GM12878 (cell line): ENCODE results near the gene HORMAD2. TPM values are rescaled to one million over a fixed set of nuclear protein-coding genes. Genes with fewer than 3 reads are reported as not detected.

Source experiments
- ATAC-seq: fragments of 200-7000 bp; cut with Tn5 transposase; 3 replicates; pipeline ENCODE4 v1.9.1; 2020; ENCODE audit warnings: mild to moderate bottlenecking, moderate library complexity
- BruUV-seq: library from RNA; stranded (reverse); fragments of 400-500 nt; replicated peaks from 2 replicates; lab custom pipeline; 2021; lab: Mats Ljungman, UMichigan
- CTCF ChIA-PET: fragments of 300-600 bp; sonication (Branson Sonifier 250); formaldehyde crosslinking; extraction: SDS; loops from one replicate; lab custom pipeline; 2021; ENCODE audit warnings: inconsistent platforms; lab: Yijun Ruan, JAX
- POLR2A ChIA-PET: fragments of 350-600 bp; formaldehyde crosslinking; extraction: SDS; loops from one replicate; lab custom pipeline; 2021; ENCODE audit warnings: inconsistent platforms; lab: Charles Lee
- RAD21 ChIA-PET: fragments of 300-600 bp; sonication (Branson Sonifier 250); formaldehyde crosslinking; loops from one replicate; lab custom pipeline; 2023; ENCODE audit warnings: antibody characterized with exemption; ENCODE audit not compliant: unreplicated experiment; lab: Charles Lee
- SMC1A ChIA-PET: fragments of 300-600 bp; sonication (Branson Sonifier 250); formaldehyde crosslinking; loops from one replicate; lab custom pipeline; 2023; ENCODE audit not compliant: unreplicated experiment, uncharacterized antibody; lab: Charles Lee
- DNase-seq: peaks from one replicate; pipeline ENCODE4 v3.0.0-alpha.2; 2011; ENCODE audit warnings: low read depth, low spot score
- FAIRE-seq: peaks from 3 replicates; lab custom pipeline; 2011; peaks lifted over from hg19 to GRCh38; lab: Jason Lieb, UNC
- H2AFZ ChIP-seq: 2 replicates; pipeline ENCODE4 v1.6.0; 2011; ENCODE audit warnings: low read depth, low read length, control low read depth; ENCODE audit not compliant: control insufficient read depth
- H3K27ac ChIP-seq: 2 replicates; pipeline ENCODE4 v1.5.1; 2011; ENCODE audit warnings: control low read depth; ENCODE audit not compliant: control insufficient read depth, insufficient read depth
- H3K27me3 ChIP-seq, 2 experiments: replicated peaks in 1 of 2; 2 replicates each; pipeline versions ENCODE4 v1.6.0 to v1.6.1; 2011; ENCODE audit warnings: low read length in 1 of 2; ENCODE audit not compliant: control insufficient read depth in 2 of 2, insufficient read depth in 2 of 2
- H3K36me3 ChIP-seq, 2 experiments: 2 replicates each; pipeline ENCODE4 v1.5.1; 2011; ENCODE audit warnings: low read length in 1 of 2; ENCODE audit not compliant: control insufficient read depth in 2 of 2, insufficient read depth in 2 of 2
- H3K4me1 ChIP-seq: 2 replicates; pipeline ENCODE4 v1.6.1; 2011; ENCODE audit warnings: mild to moderate bottlenecking, low read length, moderate library complexity, mixed read lengths; ENCODE audit not compliant: control insufficient read depth, insufficient read depth
- H3K4me2 ChIP-seq: 2 replicates; pipeline ENCODE4 v1.6.0; 2011; ENCODE audit warnings: control low read depth; ENCODE audit not compliant: control insufficient read depth, insufficient read depth
- H3K4me3 ChIP-seq: fragments of 200-600 bp; sonication (generic); 2 replicates; pipeline ENCODE4 v1.5.1; 2016
- H3K79me2 ChIP-seq: 2 replicates; pipeline ENCODE4 v1.6.0; 2011; ENCODE audit warnings: low read length; ENCODE audit not compliant: control insufficient read depth, insufficient read depth
- H3K9ac ChIP-seq: 2 replicates; pipeline ENCODE4 v1.8.0; 2011; ENCODE audit warnings: low read length, control low read depth, mixed read lengths; ENCODE audit not compliant: control insufficient read depth, insufficient read depth
- H3K9me3 ChIP-seq: replicated peaks from 3 replicates; pipeline ENCODE4 v1.5.1; 2011; ENCODE audit warnings: mild to moderate bottlenecking, low read length; ENCODE audit not compliant: control insufficient read depth, insufficient read depth
- H4K20me1 ChIP-seq: 2 replicates; pipeline ENCODE4 v1.6.0; 2011; ENCODE audit not compliant: control insufficient read depth, insufficient read depth
- ASH2L ChIP-seq: fragments of 300-600, 200-600 bp; sonication (generic); IDR thresholded peaks from 2 replicates; pipeline ENCODE4 v1.6.1; 2017; ENCODE audit warnings: low read depth, mild to moderate bottlenecking, borderline replicate concordance
- BCL11A ChIP-seq: IDR thresholded peaks from 2 replicates; pipeline ENCODE4 v1.6.1; 2011; ENCODE audit warnings: low read depth, low read length
- BRCA1 ChIP-seq: IDR thresholded peaks from 2 replicates; pipeline ENCODE4 v1.6.1; 2011; ENCODE audit warnings: low read depth, low read length, improper control_type of control experiment
- CBFB ChIP-seq: IDR thresholded peaks from 2 replicates; pipeline ENCODE4 v1.6.1; 2016; ENCODE audit warnings: antibody characterized with exemption, low read depth
- ETV6 ChIP-seq, 2 experiments: fragments of 450-650 bp in 1 of 2; IDR thresholded peaks in 1 of 2; conservative IDR thresholded peaks in 1 of 2; 2 replicates each; pipeline ENCODE4 v1.6.1; 2014; ENCODE audit warnings: antibody characterized with exemption in 1 of 2, borderline replicate concordance in 1 of 2, low read depth in 1 of 2, mild to moderate bottlenecking in 1 of 2, moderate library complexity in 1 of 2
- HDAC6 ChIP-seq: fragments of 200-600 bp; sonication (generic); IDR thresholded peaks from one replicate; pipeline ENCODE4 v1.8.0; 2017; ENCODE audit warnings: antibody characterized with exemption; ENCODE audit not compliant: unreplicated experiment
- KDM1A ChIP-seq: fragments of 200-600 bp; sonication (generic); IDR thresholded peaks from 2 replicates; pipeline ENCODE4 v1.6.1; 2016; ENCODE audit warnings: borderline replicate concordance
- LARP7 ChIP-seq: fragments of 450-650 bp; IDR thresholded peaks from 2 replicates; pipeline ENCODE4 v1.6.1; 2017; ENCODE audit warnings: mild to moderate bottlenecking
- NKRF ChIP-seq: fragments of 450-650 bp; conservative IDR thresholded peaks from 2 replicates; pipeline ENCODE4 v1.6.1; 2017; ENCODE audit warnings: mild to moderate bottlenecking, moderate library complexity
- NR2F1 ChIP-seq: fragments of 450-650 bp; conservative IDR thresholded peaks from 2 replicates; pipeline ENCODE4 v1.6.1; 2017; ENCODE audit warnings: mild to moderate bottlenecking
- RELA ChIP-seq: fragments of 450-650 bp; IDR thresholded peaks from 2 replicates; pipeline ENCODE4 v1.8.0; 2014; ENCODE audit warnings: borderline replicate concordance; ENCODE audit not compliant: partially characterized antibody
- SIN3A ChIP-seq: IDR thresholded peaks from 2 replicates; pipeline ENCODE4 v1.6.1; 2012; ENCODE audit warnings: low read depth, low read length, improper control_type of control experiment
- SMARCA5 ChIP-seq: fragments of 450-650 bp; IDR thresholded peaks from 2 replicates; pipeline ENCODE4 v1.6.1; 2017; ENCODE audit warnings: mild to moderate bottlenecking
- SPI1 ChIP-seq: IDR thresholded peaks from 2 replicates; pipeline ENCODE4 v1.6.1; 2011; ENCODE audit warnings: low read depth, mild to moderate bottlenecking, low read length, moderate library complexity, borderline replicate concordance; ENCODE audit not compliant: insufficient read depth
- SUZ12 ChIP-seq: fragments of 200-600 bp; sonication (generic); IDR thresholded peaks from one replicate; pipeline ENCODE4 v1.6.1; 2018; ENCODE audit warnings: antibody characterized with exemption, mild to moderate bottlenecking; ENCODE audit not compliant: unreplicated experiment
- ZBTB33 ChIP-seq: fragments of 450-650 bp; IDR thresholded peaks from 2 replicates; pipeline ENCODE4 v1.6.1; 2017; ENCODE audit warnings: mild to moderate bottlenecking
- ZBTB40 ChIP-seq: fragments of 450-650 bp; IDR thresholded peaks from 2 replicates; pipeline ENCODE4 v1.6.1; 2016; ENCODE audit warnings: mild to moderate bottlenecking, moderate library complexity, borderline replicate concordance
- in situ Hi-C: fragments of 300-500 bp; cut with MboI; formaldehyde crosslinking; loops from 9 replicates; pipeline ENCODE4 v1.14.3; 2018; ENCODE audit warnings: mixed read lengths
- intact Hi-C: fragments of 100-400 bp; cut with micrococcal nuclease; formaldehyde crosslinking; loops from one replicate; pipeline ENCODE4 v1.14.2; 2022; ENCODE audit not compliant: unreplicated experiment
- polyA plus RNA-seq, 11 experiments: library from polyadenylated mRNA; depleted of rRNA in 4 of 11; unstranded in 6 of 11; stranded (reverse) in 5 of 11; fragments of >200 nt; fragmentation: Nextera tagmentation in 4 of 11; fragmentation: Illumina TruSeq in 1 of 11; extraction: Ambion mirVana in 4 of 11; extraction: Trizol in 1 of 11; gene quantifications; 1 replicate in 1 of 11; 2 replicates in 10 of 11; pipeline versions ENCODE4 v1.2.1 to v1.2.3, GENCODE V29; 2011 to 2016; ENCODE audit warnings: inconsistent platforms in 2 of 11, missing spikeins in 2 of 11, low read depth in 1 of 11
- total RNA-seq, 4 experiments: library from RNA; depleted of rRNA in 3 of 4; stranded (reverse); fragments of >200 nt in 3 of 4; fragmentation: Illumina TruSeq in 1 of 4; extraction: Trizol in 1 of 4; gene quantifications; 2 replicates each; pipeline versions ENCODE4 v1.2.1 to v1.2.3, GENCODE V29; 2013 to 2021

Gene HORMAD2
- total and polyA plus RNA-seq, 10 of the 15 experiments (the other 5 are each of a cell fraction or from before 2014, with no cell fraction given) = 0.07 to 0.13 TPM; not detected in 8

- BruUV-seq = no TSS peak
- no peak overlapping the region for H3K4me3 ChIP-seq
- intact Hi-C loops (loop anchor here (2.0 to 10.0 kb wide), 3 partner anchors 84 to 394 kb away; partner anchors contain the start of gene CABP7), in situ Hi-C loops (loop anchor here (5.0 to 10.0 kb wide), 2 partner anchors 461 to 694 kb away; no protein-coding TSS in a partner anchor)
- no peaks in the 10 kb centered on the region for H3K4me1 ChIP-seq
- FAIRE-seq = no peak
- no peak overlapping the region for H2AFZ ChIP-seq
- CTCF ChIA-PET = interaction anchor here (0.5 to 6.0 kb wide), 47 partner anchors 9 to 664 kb away, joined by 3 to 58 read pairs (median 4); partner anchors contain the start of genes HORMAD2 and ZMAT5
- no peak overlapping the region for H3K9ac ChIP-seq
- no peak overlapping the region for H3K27ac ChIP-seq
- no peaks in the 10 kb centered on the region; the same call in 2 of the 3 replicates for H3K9me3 ChIP-seq
- no peak for DNase-seq
- SMC1A ChIA-PET = interaction anchor here (0.6 to 3.3 kb wide), 23 partner anchors 11 to 695 kb away, joined by 3 to 30 read pairs (median 4); no protein-coding TSS in a partner anchor
- H4K20me1 ChIP-seq = no peaks in the 10 kb centered on the region
- no peaks in the 10 kb centered on the region for H3K36me3 ChIP-seq
- ATAC-seq = no peak; the same call in 2 of the 3 replicates
- H3K79me2 ChIP-seq = no peaks in the 10 kb centered on the region
- no peak overlapping the region for H3K4me2 ChIP-seq
- RAD21 ChIA-PET = interaction anchor here (0.6 to 2.5 kb wide), 19 partner anchors 9 to 499 kb away, joined by 3 to 23 read pairs (median 3); partner anchors contain the start of gene ZMAT5
- no peaks in the 10 kb centered on the region for H3K27me3 ChIP-seq
- POLR2A ChIA-PET = no interaction called here
- no peak for TF ChIP-seq SMARCA5
- TF ChIP-seq ETV6 (conservative IDR thresholded peaks at IDR 0.05 in 1 of 2, IDR thresholded peaks at IDR 0.05 in 1 of 2; ENCODE audit: borderline replicate concordance in 1 of 2, low read depth in 1 of 2) = no peak
- no peak for TF ChIP-seq HDAC6
- no peak for TF ChIP-seq ASH2L
- TF ChIP-seq SPI1 = no peak
- TF ChIP-seq SIN3A = no peak
- no peak for TF ChIP-seq ZBTB33
- TF ChIP-seq SUZ12 = no peak
- TF ChIP-seq ZBTB40 = no peak
- TF ChIP-seq NKRF = no peak
- no peak for TF ChIP-seq RELA
- no peak for TF ChIP-seq KDM1A
- no peak for TF ChIP-seq BCL11A
- no peak for TF ChIP-seq NR2F1
- TF ChIP-seq BRCA1 = no peak
- TF ChIP-seq LARP7 = no peak
- no peak for TF ChIP-seq CBFB
Observed at GRCh38 chr22:30088468-30088867, 8.2 kb downstream of the HORMAD2 start.
